OCI-M1 (cell line): ENCODE results near the gene SEZ6L.

Experiments
- DNase-seq: peaks from one replicate; lab custom pipeline; 2025; lab: John Stamatoyannopoulos, UW

Gene SEZ6L

DNA sequence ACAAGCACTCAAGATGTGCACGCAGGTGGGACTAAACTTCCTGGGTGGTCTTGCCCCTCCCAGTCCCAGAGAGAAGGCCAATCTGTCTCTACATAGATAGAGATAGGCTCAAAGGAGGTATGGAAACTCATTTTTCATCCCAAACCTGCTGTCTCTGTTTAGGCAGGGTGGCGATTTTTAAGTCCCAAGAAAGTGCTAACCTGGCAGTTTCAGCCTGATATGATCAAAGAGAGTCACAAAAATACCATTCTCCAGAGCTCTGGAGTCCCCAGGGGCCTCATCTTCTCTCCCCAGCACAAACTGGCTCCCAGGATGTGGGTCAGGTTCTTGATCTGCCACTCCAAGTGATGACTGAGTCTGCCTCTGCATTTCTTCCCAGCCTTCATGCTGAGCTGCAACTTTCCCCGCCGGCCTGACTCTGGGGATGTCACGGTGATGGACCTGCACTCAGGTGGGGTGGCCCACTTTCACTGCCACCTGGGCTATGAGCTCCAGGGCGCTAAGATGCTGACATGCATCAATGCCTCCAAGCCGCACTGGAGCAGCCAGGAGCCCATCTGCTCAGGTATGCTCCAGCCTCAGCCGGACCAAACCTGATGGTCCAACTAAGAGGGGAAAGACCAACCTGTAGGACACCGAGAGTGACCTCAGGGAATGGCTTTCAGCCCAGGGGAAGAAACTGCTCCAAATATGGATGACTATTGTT, 129.5 kb downstream of the SEZ6L start:
- DNase-seq = no peak

DNA sequence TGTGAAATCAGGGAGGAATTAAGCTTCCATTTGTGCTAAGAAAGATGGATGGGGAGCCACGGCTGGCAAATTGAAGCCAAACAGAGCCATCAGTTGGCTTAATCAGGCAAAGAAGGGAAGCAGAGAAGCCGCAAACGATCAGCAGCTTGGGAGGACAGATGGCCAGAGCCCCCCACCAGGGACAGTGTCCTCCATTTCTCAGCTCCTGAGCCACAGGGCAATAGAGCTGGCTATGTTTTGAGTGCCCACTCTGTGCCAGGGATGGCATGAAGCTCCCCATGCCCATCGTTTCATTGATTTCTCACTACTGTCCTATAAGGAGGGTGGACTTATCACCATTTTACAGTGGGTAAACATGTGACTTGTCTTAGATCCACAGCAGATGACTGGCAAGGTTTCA, 133.5 kb downstream of the SEZ6L start:
- DNase-seq = no peak

DNA sequence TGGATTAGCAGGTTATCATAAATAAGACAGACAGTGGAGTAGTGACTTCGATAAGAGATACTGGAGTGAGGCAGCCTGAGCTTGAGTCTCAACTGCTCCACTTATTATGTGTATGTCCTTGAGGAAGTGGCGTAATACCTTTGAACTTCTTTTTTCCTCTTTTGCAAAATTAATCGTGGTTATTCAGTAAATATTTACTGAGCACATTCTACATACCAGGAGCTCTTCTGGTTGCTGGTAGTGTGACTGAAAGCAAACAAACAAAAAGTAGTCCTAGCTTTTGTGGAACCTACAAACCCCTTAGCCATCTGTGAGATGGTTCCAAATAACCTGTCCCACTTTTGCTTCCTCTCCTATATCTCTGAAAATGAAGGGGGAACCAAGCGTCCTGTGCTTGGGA, 134.2 kb downstream of the SEZ6L start:
- no peak for DNase-seq

DNA sequence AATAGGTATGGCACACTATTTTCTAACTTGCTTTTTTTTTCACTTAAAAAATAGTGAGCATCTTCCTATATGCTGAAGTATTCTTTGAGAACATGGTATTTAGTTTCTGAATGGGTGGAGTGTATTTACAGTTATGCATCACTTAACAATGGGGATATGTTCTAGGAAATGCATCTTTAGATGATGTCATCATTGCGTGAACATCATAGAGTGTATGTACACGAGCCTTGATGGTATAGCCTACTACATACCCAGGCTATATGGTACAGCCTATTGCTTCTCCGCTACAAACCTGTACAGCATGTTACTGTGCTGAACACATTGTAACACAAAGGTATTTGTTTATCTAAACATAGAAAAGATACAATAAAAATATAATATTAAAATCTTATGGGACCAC, 135.5 kb downstream of the SEZ6L start:
- DNase-seq = no peak

DNA sequence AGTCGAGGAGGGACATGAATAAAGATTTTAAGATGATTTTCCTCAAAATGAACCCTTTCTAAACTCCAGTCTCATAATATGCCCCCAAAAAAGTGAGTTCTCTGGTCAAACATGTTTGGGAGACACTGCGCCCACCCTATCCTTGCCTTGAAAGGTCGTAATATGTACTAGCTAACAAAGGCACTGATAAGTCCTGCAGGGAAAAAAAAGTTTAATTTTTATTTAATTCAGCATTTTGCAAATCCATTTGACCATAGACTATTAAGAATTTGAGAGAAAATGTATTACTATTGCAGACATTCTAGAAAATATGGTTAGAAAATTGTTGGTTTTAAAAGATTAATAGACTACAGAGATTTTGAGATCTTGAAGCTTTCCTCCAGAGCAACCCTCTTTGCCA, 139.2 kb downstream of the SEZ6L start:
- DNase-seq = no peak

DNA sequence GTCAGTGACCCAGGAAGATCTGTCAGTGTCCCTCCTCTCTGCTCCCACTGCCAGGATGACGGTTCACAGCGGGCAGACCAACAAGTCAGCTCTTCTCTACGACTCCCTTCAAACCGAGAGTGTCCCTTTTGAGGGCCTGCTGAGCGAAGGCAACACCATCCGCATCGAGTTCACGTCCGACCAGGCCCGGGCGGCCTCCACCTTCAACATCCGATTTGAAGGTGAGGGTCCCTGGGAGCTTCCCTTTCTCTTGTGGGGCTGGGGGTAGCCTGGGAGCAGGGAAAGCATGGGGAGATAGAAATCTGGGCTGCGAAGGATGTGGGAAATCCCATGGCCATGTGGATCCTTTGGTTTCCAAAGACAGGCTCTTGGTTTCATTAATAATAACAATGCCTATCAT, 141.4 kb downstream of the SEZ6L start:
- no peak for DNase-seq

DNA sequence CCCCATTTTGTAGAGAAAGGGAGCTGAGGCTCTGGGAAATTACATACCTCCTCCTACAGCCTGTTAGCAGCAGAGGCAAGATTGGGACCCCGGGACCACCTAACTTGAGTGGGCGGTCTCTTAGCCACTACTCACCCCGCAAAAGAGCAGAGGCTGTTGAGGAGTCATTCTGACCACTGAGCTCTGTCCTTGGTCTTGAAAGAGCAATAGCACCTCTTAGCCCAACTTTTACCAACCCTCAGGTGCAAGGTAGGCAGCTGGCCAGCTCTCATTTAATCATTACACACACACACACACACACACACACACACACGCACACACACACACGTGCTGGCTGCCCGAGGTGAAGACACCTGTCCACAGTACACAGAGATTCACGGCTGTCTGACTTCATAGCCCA, 144.0 kb downstream of the SEZ6L start:
- no peak for DNase-seq

DNA sequence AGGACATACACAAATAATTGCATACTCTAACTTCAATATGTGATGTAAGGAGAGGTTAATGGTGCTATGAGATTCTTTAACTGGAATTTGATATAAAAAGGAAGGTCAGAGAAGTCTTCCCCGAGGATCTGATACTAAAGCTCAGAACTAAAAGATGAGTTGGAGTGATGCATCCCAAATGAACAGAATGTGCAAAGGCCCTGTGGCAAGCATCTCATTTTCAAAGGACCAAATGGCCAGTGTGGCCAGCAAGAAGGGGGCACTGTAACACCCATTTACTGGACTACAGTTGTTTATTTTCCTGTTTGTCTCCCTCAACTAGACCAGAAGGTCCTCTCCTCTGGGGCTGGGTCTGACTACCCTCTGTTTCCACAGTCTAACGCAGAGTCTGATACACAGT, 144.9 kb downstream of the SEZ6L start:
- DNase-seq = no peak

DNA sequence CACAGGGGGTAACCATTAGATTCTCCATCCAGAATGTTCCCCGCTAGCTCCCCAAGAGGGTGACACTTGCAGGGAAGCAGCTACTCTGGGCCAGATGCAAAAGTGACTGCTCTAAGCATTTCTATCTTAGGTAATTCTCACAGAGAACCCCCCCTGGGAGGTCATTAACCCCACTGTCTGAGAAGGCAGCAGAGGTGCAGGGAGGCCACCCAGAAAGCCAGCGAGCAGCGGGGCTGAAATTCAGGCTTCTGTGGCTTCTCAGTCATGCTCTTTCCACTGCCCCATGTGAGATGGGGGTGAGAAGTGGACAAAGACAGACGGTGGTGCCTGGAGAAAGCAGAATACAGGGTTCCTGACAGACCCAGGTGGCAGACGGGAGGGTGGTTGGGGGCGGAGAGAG, 145.4 kb downstream of the SEZ6L start:
- no peak for DNase-seq

DNA sequence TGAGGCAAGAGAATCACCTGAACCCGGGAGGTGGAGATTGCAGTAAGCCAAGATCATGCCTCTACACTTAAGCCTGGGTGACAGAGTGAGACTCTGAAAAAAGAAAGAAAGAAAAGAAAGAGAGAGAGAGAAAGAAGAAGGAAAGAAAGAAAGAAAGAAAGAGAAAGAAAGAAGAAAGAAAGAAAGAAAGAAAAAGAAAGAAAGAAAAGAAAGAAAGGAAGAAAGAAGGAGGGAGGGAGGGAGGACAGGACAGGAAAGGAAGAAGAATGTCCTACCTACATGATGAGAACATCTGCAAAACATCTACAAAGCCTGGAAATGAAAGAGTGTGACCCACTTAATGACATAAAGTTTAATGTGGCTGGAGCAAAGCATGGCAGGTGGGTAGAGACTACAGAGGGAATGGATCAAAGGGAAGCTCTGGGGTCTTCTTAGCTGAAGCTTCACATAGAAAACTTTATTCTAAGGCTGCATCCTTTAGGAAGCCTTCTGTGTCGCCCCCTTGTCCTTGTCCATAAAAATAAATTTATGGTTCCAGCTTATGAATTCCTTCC, 147.5 kb downstream of the SEZ6L start:
- no peak for DNase-seq

DNA sequence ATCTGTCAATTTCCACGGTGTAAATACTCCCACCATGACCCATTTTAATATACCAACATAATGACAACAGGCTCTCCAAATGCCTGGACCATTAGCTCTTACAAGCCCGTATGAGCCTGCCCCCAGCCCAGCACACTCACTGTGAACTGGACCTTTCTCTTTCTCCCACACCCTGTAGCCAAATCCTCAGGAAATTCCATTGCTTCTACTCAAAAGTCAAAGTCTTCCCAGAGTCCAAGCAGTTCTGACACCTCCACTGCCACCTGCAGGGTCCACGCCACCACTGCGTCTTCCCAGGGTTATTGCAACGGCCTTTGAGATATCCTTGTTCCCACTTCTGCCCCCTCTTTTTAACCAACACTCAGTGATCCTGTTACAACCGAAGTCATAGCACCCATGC, 149.7 kb downstream of the SEZ6L start:
- no peak for DNase-seq

DNA sequence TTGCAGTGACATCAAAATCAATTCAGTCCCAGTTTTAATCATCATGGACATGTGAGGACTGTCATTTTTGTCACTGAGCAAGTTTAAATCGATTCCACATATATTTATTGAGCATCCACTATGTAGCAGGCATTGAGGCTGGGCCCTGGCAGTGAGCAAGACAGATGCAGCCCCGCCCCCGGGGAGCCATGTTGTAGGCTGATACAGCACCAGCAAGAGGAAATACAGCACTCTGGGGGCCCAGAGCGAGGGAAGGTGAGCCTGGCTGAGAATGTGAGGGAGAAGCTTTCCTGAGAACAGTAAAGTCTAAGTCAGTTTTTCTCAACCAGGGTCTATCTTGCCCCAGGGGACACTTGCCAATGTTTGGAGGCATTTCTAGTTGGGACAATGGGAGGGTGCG, 151.2 kb downstream of the SEZ6L start:
- DNase-seq = no peak

DNA sequence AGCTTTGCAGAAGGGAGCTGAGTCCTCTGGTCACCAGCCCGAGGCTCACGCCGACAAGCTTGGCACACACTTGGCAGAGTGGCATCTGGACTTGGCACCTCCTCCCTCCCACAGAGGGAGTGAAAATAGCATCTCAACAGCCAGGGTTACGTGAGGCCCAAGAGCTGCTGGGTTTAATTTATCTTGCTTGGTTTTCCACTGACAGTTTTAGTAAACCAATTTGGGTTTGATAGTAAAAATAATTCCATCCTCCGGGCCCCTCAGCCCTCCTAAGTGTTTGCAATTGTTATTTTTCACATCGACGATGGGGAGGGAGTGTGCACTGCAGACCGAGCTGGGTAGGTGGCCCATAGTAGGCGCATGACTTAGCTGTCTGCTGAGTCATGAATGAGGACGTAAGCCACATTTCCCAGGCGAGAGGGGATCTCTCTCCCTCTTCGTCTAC, 152.2 kb downstream of the SEZ6L start:
- DNase-seq = no peak

DNA sequence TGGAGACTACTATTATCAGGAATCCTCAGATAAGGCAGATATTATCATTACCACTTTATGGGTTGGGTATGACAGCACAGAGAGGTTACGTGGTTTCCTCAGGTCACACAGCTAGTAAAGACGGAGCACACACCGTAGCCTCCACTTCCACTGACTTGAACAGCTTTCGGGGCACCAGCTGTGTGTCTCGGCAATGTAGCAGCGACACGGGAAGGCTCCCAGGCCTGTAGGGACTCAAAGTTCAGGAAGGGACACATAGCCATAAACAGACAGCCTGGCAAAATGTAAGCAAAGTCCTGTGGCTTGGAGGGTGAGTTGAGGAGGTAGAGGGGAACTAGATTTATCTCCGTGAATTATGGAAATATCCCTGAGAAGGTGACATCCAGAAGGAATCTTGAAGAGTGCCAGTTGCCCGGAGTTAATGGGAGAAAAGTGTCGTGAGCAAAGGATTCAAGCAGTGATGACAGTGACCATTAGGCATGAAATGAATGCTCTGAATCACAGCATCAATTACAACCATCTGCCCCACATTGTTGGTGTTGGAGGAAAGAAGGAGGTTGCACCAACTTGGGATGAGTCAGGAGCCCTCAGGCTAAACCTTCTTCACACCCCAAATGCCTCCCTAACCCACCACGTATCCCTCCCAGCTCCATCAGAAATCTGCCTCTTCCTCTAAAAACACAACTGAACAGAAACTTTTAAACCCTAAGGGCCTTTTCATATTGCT, 153.1 kb downstream of the SEZ6L start:
- DNase-seq = no peak

DNA sequence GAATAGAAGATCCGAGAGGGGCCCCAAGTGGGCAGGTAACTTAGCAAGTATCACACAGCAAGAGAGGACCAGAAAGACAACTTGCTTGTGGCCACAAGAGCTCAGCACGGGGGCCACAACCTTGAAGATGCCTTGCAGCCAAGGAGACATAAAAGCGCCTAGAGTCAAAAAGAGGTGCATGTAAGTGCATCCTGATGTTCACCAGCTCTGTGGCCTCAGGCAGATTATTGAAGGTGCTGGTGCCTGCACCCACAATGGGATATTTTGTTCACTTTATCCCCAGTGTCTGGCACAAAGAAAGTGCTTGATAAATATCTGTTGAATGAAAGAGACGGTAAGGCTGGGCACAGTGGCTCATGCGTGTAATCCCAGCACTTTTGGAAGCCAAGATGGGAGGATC, 153.8 kb downstream of the SEZ6L start:
- no peak for DNase-seq

DNA sequence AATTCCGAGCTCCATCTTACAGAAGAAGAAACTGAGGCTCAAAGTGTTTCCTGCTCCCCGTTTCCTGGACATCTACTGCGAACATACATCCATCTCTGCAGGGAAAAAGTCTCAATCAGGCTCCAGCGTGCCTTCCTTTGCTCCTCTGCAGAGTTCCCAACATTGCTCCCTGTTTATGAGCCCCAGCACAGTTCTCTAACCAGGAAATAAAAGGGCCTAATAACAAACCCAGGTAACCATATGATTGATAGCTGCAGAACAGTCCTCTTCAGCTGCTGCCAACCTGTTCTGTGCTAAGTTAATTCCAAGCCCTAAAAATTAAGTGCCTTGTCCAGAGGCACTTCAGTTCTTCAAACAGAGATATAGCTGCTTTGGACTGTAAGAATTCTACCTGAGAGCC, 154.9 kb downstream of the SEZ6L start:
- DNase-seq = no peak

DNA sequence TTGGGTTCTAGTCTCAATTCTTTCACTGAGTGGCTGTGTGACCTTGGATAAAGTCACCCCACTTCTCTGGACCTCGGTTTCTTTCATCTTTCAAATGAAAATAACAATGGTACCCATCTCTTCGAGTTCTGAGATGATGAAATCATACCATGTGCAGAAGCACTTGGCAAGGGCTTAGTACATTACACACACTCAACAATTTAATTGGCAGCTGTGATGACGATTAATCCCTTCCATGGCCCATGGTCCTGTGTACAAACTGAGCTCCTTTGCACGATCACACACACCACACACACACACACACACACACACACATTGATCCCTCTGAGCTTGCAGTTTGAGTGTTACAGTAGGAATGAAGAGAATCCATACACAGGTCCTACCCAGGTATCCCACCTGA, 156.4 kb downstream of the SEZ6L start:
- no peak for DNase-seq

DNA sequence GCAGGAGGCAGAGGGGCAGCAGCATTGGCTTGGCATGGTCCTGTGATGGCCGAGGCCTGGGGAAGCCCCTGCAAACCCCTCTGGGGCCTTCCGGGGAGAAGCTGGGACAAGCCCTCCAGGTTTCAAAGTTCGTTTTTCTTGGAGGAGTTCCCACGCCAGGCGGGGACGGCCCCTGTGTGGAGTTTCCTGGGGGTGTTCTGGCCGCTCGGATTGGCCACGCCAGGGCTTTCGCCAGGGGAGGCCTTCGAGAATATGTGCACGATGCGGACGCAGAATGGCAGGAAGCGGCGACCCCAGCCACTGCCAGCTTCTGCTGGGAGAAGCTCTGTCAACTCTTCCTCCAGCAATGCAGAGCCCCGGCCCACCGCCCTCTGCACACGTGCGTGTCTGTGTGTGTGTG, 157.5 kb downstream of the SEZ6L start:
- no peak for DNase-seq

DNA sequence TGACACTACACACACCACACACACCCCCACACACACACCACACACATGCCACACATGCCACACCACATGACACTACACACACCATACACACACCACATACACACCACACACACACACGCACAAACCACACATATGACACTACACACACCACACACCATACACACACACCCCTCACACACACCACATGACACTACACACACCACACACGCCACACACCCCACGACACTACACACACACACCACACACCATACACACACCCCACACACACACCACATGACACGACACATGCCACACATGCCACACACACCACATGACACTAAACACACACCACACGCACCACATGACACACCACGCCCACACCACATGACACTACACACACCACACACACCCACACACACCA, 158.0 kb downstream of the SEZ6L start:
- DNase-seq = no peak

DNA sequence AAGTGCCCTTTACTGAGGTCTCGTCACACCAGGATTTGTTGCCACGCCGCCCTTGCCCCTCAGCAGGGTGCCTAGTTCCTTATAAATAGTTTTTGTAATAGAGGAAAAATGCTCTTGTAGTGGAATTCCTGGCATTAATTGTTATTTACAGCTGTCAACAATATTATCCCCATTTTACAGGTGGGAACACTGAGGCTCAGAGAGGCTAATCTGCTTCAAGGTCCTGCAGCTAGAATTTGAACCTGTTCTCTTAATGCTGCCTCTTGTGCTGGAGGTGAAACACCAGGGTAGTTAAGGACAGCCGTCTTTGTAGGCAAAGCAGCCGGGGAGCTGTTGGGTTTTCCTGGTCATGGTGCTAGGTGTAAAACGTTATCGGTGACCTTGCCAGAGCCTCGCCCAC, 159.0 kb downstream of the SEZ6L start:
- no peak for DNase-seq

DNA sequence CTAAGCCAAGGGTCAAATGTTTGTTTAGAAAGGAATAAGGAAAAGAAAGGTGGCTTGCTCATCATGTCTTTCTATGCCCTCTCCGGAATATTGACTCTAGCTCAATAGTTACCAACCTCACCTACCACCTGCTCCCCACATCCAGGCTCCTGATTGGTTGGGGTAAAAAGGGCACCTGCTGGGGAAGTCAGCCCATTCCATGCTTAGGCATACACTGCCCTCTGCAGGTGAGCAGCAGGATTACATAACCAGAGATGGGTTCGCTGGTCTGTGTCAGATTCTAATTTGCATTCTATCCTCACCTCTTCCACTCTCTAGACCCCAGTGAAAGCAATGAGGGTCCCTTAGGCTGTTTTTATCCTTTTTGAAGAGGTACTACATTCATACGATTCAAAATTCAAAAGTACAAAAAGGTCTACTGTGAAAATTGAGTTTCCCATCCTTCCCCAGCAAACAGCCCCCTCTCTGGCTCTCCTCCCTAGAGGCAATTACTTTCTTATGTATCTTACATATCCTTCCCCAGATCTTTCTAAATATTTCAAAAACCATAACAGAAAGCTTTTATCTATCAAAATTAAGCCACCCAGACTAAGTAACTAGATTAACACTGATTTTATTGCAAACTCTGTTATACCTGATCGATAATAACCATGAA, 161.8 kb downstream of the SEZ6L start:
- peak; percentile 81 for DNase-seq

DNA sequence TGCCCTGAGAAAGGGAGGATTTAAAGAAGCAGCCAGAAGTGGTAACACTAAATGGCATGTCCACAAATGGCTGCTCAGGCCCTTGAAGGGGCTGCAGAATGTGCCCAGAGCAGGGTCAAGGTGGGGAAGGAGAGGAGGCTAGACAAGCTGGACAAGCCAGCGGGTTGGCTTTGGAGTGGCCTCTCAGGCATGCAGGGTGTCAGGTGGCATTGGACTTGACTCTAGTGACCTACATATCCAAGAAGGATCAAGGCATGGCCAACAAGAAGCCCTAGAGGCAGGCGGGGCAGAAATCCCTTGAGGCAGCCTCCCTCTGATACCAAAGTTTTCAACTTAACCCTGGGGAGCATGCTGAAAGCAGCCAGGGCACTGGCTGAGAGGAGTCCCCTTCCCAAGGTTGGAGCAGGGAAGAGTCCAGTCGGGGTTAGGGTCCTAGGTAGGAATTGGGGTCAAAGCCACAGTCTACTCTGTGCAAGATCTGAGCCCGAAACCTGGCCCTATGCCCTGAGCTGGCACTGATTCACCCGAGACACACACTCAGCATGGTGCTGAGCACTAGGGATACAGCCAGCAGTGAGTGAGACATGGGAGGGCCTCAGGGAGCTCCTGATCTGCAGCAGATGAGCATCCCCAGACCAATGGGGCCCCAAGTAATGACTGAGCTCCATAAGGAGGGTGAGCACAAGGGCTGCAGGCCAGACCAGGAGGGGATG, 164.0 kb downstream of the SEZ6L start:
- no peak for DNase-seq
